Muscle layer of colon (tissue), 2 donors: ENCODE results near the gene PRAMEF17.
"Not testable (repeated sequence)": the region's sequence is repeated elsewhere in the genome, so short reads cannot be mapped to it uniquely, and the experiment has no call there.

Experiments used
- H3K27ac ChIP-seq: one replicate; pipeline ENCODE4 v1.7.0; 2013; ENCODE audit warnings: low read depth, mild to moderate bottlenecking, low read length, moderate library complexity
- H3K27me3 ChIP-seq, 2 donors: one replicate each; pipeline ENCODE4 v1.7.0; 2013; ENCODE audit warnings: low read length in 2 of 2, mild to moderate bottlenecking in 2 of 2; ENCODE audit not compliant: insufficient read depth in 2 of 2, control insufficient read depth in 1 of 2
- H3K36me3 ChIP-seq: one replicate; pipeline ENCODE4 v1.7.0; 2013; ENCODE audit warnings: mild to moderate bottlenecking, low read length; ENCODE audit not compliant: insufficient read depth
- H3K4me1 ChIP-seq: one replicate; pipeline ENCODE4 v1.7.0; 2013; ENCODE audit warnings: mild to moderate bottlenecking, low read length; ENCODE audit not compliant: insufficient read depth
- H3K4me3 ChIP-seq, 2 donors: one replicate each; pipeline ENCODE4 v1.7.0; 2013; ENCODE audit warnings: low read length in 2 of 2, low read depth in 1 of 2, mild to moderate bottlenecking in 1 of 2, moderate library complexity in 1 of 2
- H3K9ac ChIP-seq: one replicate; pipeline ENCODE4 v1.7.0; 2013; ENCODE audit warnings: low read length
- H3K9me3 ChIP-seq: one replicate; pipeline ENCODE4 v1.7.0; 2013; ENCODE audit warnings: mild to moderate bottlenecking, low read length
- donor health status: abdominal sarcoma.
- donor health status: Adenocarcinoma of cecum.

PRAMEF17 gene

GRCh38 chr1:13389332-13389731, at the start of gene PRAMEF17:
TSS of gene PRAMEF17 (plus strand) at chr1:13389632. CDS start at chr1:13389658, 26 bp downstream.
- not testable (repeated sequence) for H3K4me1 ChIP-seq, H3K36me3 ChIP-seq, H3K4me3 ChIP-seq, H3K27ac ChIP-seq, H3K9me3 ChIP-seq, H3K9ac ChIP-seq, H3K27me3 ChIP-seq

- not testable (repeated sequence) for H3K27me3 ChIP-seq, H3K4me3 ChIP-seq, H3K9me3 ChIP-seq, H3K4me1 ChIP-seq, H3K9ac ChIP-seq, H3K36me3 ChIP-seq, H3K27ac ChIP-seq
Measured at GRCh38 chr1:13342496-13342895, 46.9 kb upstream of the PRAMEF17 start.

DNA sequence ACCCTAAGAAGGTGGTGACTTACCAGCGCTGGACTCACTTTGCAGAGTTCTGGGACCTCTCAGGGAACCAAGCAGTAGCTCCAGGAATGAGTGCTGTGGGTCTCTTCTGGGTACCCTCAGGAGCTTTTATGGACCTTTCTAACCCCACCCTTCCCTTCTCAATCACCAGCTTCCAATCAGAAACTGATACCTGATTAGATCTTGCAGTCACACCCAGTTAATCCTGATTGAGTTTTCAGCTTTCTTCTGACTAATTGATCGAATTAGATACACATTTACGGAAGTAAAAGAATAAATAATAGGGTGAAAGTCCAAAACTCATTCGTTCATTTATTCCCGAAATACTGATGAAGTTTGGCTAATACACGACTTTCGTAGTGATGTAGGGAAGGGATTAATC, 42.4 kb upstream of the PRAMEF17 start, which contains the start of gene PRAMEF14:
TSS of gene PRAMEF14 (minus strand) at position 101 of the 400 bp plus-strand sequence. CDS start 1,820 bp downstream, outside the sequence.
- H3K27ac ChIP-seq, result not testable (repeated sequence)

GRCh38 chr1:13353476-13353875, 36.0 kb upstream of the PRAMEF17 start:
- not testable (repeated sequence) for H3K36me3 ChIP-seq, H3K27me3 ChIP-seq, H3K4me3 ChIP-seq, H3K9ac ChIP-seq, H3K4me1 ChIP-seq, H3K27ac ChIP-seq, H3K9me3 ChIP-seq

More for the DNA sequence above, 42.4 kb upstream of the PRAMEF17 start, which contains the start of gene PRAMEF14:
- H3K4me1 ChIP-seq, H3K27me3 ChIP-seq, H3K4me3 ChIP-seq, H3K9ac ChIP-seq, H3K36me3 ChIP-seq, H3K9me3 ChIP-seq: not testable (repeated sequence)

DNA sequence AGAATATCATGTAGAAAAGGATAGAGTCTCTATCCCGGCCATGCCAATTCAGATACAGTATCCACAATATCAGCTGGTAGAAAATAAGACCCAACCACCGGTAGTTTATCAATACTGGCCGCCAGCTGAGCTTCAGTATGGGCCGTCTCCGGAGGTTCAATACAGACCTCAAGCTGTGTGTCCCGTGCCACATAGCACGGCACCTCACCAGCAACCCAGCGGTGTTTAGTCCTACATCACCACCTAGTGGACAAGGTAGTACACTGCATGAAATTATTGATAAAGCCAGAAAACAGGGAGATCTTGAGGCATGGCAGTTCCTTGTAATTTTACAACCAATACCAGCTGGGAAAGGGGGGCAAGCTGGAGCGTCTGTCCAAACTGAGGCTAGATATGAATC, 35.0 kb upstream of the PRAMEF17 start:
- H3K4me3 ChIP-seq, H3K27ac ChIP-seq, H3K36me3 ChIP-seq, H3K9ac ChIP-seq, H3K4me1 ChIP-seq, H3K27me3 ChIP-seq, H3K9me3 ChIP-seq: not testable (repeated sequence)

GRCh38 chr1:13356774-13357173, 32.7 kb upstream of the PRAMEF17 start:
- not testable (repeated sequence) for H3K27me3 ChIP-seq, H3K4me3 ChIP-seq, H3K4me1 ChIP-seq, H3K9ac ChIP-seq, H3K27ac ChIP-seq, H3K36me3 ChIP-seq, H3K9me3 ChIP-seq

- H3K9ac ChIP-seq, H3K36me3 ChIP-seq, H3K27ac ChIP-seq, H3K9me3 ChIP-seq, H3K27me3 ChIP-seq, H3K4me1 ChIP-seq, H3K4me3 ChIP-seq: not testable (repeated sequence)
Measured at GRCh38 chr1:13362364-13362763, 27.1 kb upstream of the PRAMEF17 start.

DNA sequence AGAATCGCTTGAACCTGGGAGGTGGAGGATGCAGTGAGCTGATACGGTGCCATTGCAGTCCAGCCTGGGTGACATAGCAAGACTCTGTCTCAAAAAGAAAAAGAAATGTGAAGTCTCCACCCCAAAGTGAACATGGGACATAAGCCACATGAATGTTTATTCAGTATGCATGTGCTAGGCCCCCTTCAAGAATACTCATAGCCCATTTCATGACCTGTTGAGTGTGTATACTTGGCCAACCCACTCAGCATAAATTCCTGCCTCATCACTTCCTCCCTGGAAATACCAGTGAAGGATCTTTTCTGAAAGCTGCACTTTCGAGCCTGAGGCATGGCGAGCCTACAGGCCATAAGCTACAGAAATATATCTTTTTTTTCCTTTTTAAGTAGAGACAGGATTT, 24.5 kb upstream of the PRAMEF17 start:
- not testable (repeated sequence) for H3K27ac ChIP-seq, H3K9ac ChIP-seq, H3K9me3 ChIP-seq, H3K27me3 ChIP-seq, H3K36me3 ChIP-seq, H3K4me3 ChIP-seq, H3K4me1 ChIP-seq

- not testable (repeated sequence) for H3K4me1 ChIP-seq, H3K27me3 ChIP-seq, H3K36me3 ChIP-seq, H3K27ac ChIP-seq, H3K9ac ChIP-seq, H3K4me3 ChIP-seq, H3K9me3 ChIP-seq
Measured at GRCh38 chr1:13366536-13366935, 22.9 kb upstream of the PRAMEF17 start.

- H3K9me3 ChIP-seq, H3K27me3 ChIP-seq, H3K36me3 ChIP-seq, H3K4me3 ChIP-seq, H3K4me1 ChIP-seq, H3K9ac ChIP-seq, H3K27ac ChIP-seq: not testable (repeated sequence)
Measured at GRCh38 chr1:13368544-13368943, 20.9 kb upstream of the PRAMEF17 start.

- not testable (repeated sequence) for H3K4me3 ChIP-seq, H3K4me1 ChIP-seq
Measured at GRCh38 chr1:13378983-13379382, 10.4 kb upstream of the PRAMEF17 start.

GRCh38 chr1:13380380-13380779, 9.1 kb upstream of the PRAMEF17 start:
- H3K4me1 ChIP-seq, H3K9ac ChIP-seq, H3K4me3 ChIP-seq, H3K27ac ChIP-seq, H3K36me3 ChIP-seq, H3K27me3 ChIP-seq, H3K9me3 ChIP-seq: not testable (repeated sequence)

More at GRCh38 chr1:13378983-13379382, 10.4 kb upstream of the PRAMEF17 start:
- not testable (repeated sequence) for H3K27ac ChIP-seq, H3K27me3 ChIP-seq, H3K36me3 ChIP-seq, H3K9ac ChIP-seq, H3K9me3 ChIP-seq
